Gastrocnemius medialis (tissue), 4 donors: ENCODE measurements around the gene ARHGAP8. TPM values are rescaled to one million over a fixed set of nuclear protein-coding genes. Genes with fewer than 3 reads are reported as not detected.

ENCODE experiments used
- ATAC-seq, 2 donors: fragments of 150-250 bp; one replicate each; pipeline ENCODE4 v1.9.1; 2016
- DNase-seq, 2 donors: peaks; one replicate each; pipeline ENCODE4 v3.0.0-alpha.2; 2019
- H3K27ac ChIP-seq, 4 donors: fragments of 200-600 bp; sonication (generic); 1 replicate in 1 of 4; 2 replicates in 3 of 4; pipeline ENCODE4 v1.5.1; 2016 to 2018; ENCODE audit warnings: mild to moderate bottlenecking in 2 of 4, moderate library complexity in 1 of 4
- H3K27me3 ChIP-seq, 3 donors: fragments of 200-600 bp; sonication (generic) in 2 of 3; 1 replicate in 1 of 3; 2 replicates in 2 of 3; pipeline versions ENCODE4 v1.5.1 to v1.6.0; 2016 to 2019; ENCODE audit warnings: mild to moderate bottlenecking in 1 of 3, moderate library complexity in 1 of 3
- H3K36me3 ChIP-seq, 2 donors: fragments of 200-600 bp; sonication (generic) in 1 of 2; one replicate each; pipeline ENCODE4 v1.5.1; 2017 to 2018
- H3K4me1 ChIP-seq, 2 donors: fragments of 200-600 bp; sonication (generic) in 1 of 2; one replicate each; pipeline ENCODE4 v1.5.1; 2016 to 2017; ENCODE audit warnings: mild to moderate bottlenecking in 2 of 2
- H3K4me3 ChIP-seq, 4 donors: fragments of 200-600 bp; sonication (generic) in 3 of 4; 1 replicate in 1 of 4; 2 replicates in 3 of 4; pipeline ENCODE4 v1.5.1; 2016 to 2019; ENCODE audit warnings: mild to moderate bottlenecking in 2 of 4
- H3K9me3 ChIP-seq, 3 donors: fragments of 200-600 bp; sonication (generic) in 2 of 3; 1 replicate in 1 of 3; 2 replicates in 2 of 3; pipeline ENCODE4 v1.5.1; 2016 to 2019
- CTCF ChIP-seq, 5 experiments: fragments of 450-650 bp in 3 of 5; fragments of 200-600 bp in 2 of 5; sonication (generic) in 2 of 5; IDR thresholded peaks in 4 of 5; conservative IDR thresholded peaks in 1 of 5; 1 replicate in 4 of 5; 2 replicates in 1 of 5; pipeline ENCODE4 v1.5.1; 2016 to 2019; ENCODE audit warnings: antibody characterized with exemption in 5 of 5, mild to moderate bottlenecking in 3 of 5, moderate library complexity in 3 of 5
- POLR2A ChIP-seq, 2 donors: fragments of 450-650 bp; IDR thresholded peaks; one replicate each; pipeline ENCODE4 v1.6.1; 2017; ENCODE audit warnings: antibody characterized with exemption in 2 of 2, mild to moderate bottlenecking in 2 of 2, moderate library complexity in 2 of 2
- in situ Hi-C, 4 donors: fragments of 200-750 bp; cut with MboI; loops; one replicate each; pipeline versions ENCODE4 v1.15.0 to v1.8.0; 2017; ENCODE audit warnings: low sequenced_read_pairs in 4 of 4
- intact Hi-C: fragments of 100-400 bp; cut with DNase I; formaldehyde crosslinking; loops from one replicate; pipeline ENCODE4 v1.15.1; 2023; ENCODE audit warnings: low total_unique reads
- total RNA-seq, 4 donors: library from RNA; depleted of rRNA; stranded (reverse); fragments of >200 nt; gene quantifications; one replicate each; pipeline versions ENCODE4 v1.1.0 to v1.2.3, GENCODE V29; 2016

The ARHGAP8 gene
- total RNA-seq, 4 donors from 2014 or later, result not detected

DNA sequence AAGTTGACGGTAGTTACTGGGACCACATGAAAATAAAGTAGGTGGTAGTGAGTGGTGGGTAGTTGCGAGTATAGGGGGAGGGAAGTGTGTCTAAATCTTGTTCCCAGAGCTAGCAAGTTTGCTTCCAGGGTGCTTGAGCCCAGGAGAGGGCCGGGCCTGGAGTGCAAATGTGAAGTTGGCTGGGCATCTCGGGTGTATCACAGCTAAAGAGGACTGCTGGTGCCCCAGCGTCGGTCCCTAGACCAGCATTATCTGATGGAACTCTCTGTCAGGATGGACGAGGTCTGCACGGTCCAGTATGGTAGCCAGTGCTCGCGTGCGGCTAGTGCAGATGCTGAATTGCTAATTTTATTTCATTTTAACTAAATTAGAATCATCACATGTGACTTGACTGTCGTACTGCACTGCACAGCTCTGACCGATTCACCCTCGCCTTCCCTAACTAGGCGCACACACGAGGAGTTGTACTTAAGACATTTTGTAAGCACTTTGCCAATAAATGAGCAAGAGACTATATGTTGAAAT is 75.4 kb downstream of the ARHGAP8 start:
- H3K9me3 ChIP-seq, result no peaks in the 10 kb centered on the region
- H3K36me3 ChIP-seq, result no peaks in the 10 kb centered on the region
- intact Hi-C loops (no loop called here), in situ Hi-C loops (no loop called here)
- H3K4me3 ChIP-seq, result no peak overlapping the region
- no peak for ATAC-seq
- no peak for DNase-seq
- no peak for TF ChIP-seq POLR2A (IDR thresholded peaks at IDR 0.05)
- no peak for TF ChIP-seq CTCF (IDR thresholded peaks at IDR 0.05 in 4 of 5, conservative IDR thresholded peaks at IDR 0.05 in 1 of 5)
- no peaks in the 10 kb centered on the region for H3K27me3 ChIP-seq
- no peak overlapping the region for H3K27ac ChIP-seq
- H3K4me1 ChIP-seq, result no peaks in the 10 kb centered on the region

- no peak overlapping the region for H3K27ac ChIP-seq
- TF ChIP-seq POLR2A (IDR thresholded peaks at IDR 0.05) (no peak), CTCF (IDR thresholded peaks at IDR 0.05 in 4 of 5, conservative IDR thresholded peaks at IDR 0.05 in 1 of 5) (no peak)
- DNase-seq, result no peak
- no peaks in the 10 kb centered on the region for H3K4me1 ChIP-seq
- ATAC-seq, result no peak
- H3K36me3 ChIP-seq, result no peaks in the 10 kb centered on the region
- in situ Hi-C loops (no loop called here), intact Hi-C loops (no loop called here)
- H3K27me3 ChIP-seq, result no peaks in the 10 kb centered on the region
- no peak overlapping the region for H3K4me3 ChIP-seq
- no peaks in the 10 kb centered on the region for H3K9me3 ChIP-seq
Measured at GRCh38 chr22:44828193-44828592, 75.8 kb downstream of the ARHGAP8 start.

GRCh38 chr22:44831885-44832284 is 79.5 kb downstream of the ARHGAP8 start:
- H3K4me3 ChIP-seq, result no peak overlapping the region
- H3K27ac ChIP-seq, result no peak overlapping the region
- H3K9me3 ChIP-seq, result peaks cover 0 to 14% (median 0%) of the 10 kb centered on the region in 3 donors
- H3K36me3 ChIP-seq, result no peaks in the 10 kb centered on the region
- ATAC-seq (no peak), DNase-seq (no peak)
- no peaks in the 10 kb centered on the region for H3K27me3 ChIP-seq
- in situ Hi-C loops, result no loop called here
- TF ChIP-seq CTCF (IDR thresholded peaks at IDR 0.05 in 4 of 5, conservative IDR thresholded peaks at IDR 0.05 in 1 of 5) (no peak), POLR2A (IDR thresholded peaks at IDR 0.05) (no peak)
- H3K4me1 ChIP-seq, result no peaks in the 10 kb centered on the region
- intact Hi-C loops, result no loop called here

GRCh38 chr22:44834065-44834464 is 81.7 kb downstream of the ARHGAP8 start:
- Histone ChIP-seq H3K36me3 (no peaks in the 10 kb centered on the region), H3K27me3 (peaks cover 0 to under 1% (median 0%) of the 10 kb centered on the region in 3 donors), H3K9me3 (peaks cover 0 to 14% (median 0%) of the 10 kb centered on the region in 3 donors), H3K27ac (no peak overlapping the region), H3K4me3 (no peak overlapping the region), H3K4me1 (no peaks in the 10 kb centered on the region)
- ATAC-seq (no peak), DNase-seq (no peak)
- TF ChIP-seq POLR2A (IDR thresholded peaks at IDR 0.05) (no peak), CTCF (IDR thresholded peaks at IDR 0.05 in 4 of 5, conservative IDR thresholded peaks at IDR 0.05 in 1 of 5) (no peak)
- in situ Hi-C loops, result no loop called here
- intact Hi-C loops, result no loop called here

DNA sequence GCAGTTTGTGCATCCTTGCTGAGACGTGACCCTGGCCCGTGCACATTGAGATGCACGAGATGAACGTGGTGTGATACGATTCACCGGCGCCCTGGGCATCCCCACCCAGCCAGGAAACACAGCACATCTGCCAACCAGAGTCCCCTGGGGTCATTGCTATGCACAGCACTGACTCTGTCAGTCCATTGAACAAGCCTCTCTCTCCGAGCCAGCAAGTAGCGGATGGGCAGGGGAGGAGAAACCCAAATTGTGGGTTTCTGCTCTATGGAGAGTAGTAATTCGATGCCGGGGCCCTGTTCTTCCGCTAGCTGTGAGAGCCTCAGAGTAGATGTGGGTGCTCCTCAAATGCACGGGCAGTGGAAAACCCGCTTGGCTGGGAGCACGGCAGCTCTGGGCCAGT is 85.1 kb downstream of the ARHGAP8 start:
- Histone ChIP-seq H3K27ac (no peak overlapping the region), H3K27me3 (peaks cover 0 to 8% (median 0%) of the 10 kb centered on the region in 3 donors), H3K4me3 (no peak overlapping the region), H3K4me1 (no peaks in the 10 kb centered on the region), H3K9me3 (peaks cover 0 to 14% (median 0%) of the 10 kb centered on the region in 3 donors), H3K36me3 (no peaks in the 10 kb centered on the region)
- DNase-seq (no peak), ATAC-seq (no peak)
- intact Hi-C loops, result no loop called here
- TF ChIP-seq CTCF (IDR thresholded peaks at IDR 0.05 in 4 of 5, conservative IDR thresholded peaks at IDR 0.05 in 1 of 5), result no peak
- no peak for TF ChIP-seq POLR2A (IDR thresholded peaks at IDR 0.05)
- in situ Hi-C loops, result no loop called here
